Stimulated activated naive B cell treated with anti-CD40 and anti-IgM and Interleukin-4, amounts not matched to agents 10 μg/mL and 1 μg/mL and 100 μg/mL, for 72 hours (primary cell): ENCODE measurements around the gene CFLAR.

Experiments
- ATAC-seq, 2 donors: fragments of 150-1000 bp; cut with Tn5 transposase; replicated peaks; 2 replicates each; pipeline ENCODE4 v1.10.0; 2021; ENCODE audit warnings: moderate library complexity in 1 of 2
- DNase-seq: peaks from one replicate; pipeline ENCODE4 v3.0.0; 2021
- H3K27ac Mint-ChIP-seq: one replicate; pipeline ENCODE4 v1.8.0; 2022; ENCODE audit warnings: mild to moderate bottlenecking, mixed read lengths
- H3K27me3 Mint-ChIP-seq, 2 donors: one replicate each; pipeline ENCODE4 v1.8.0; 2022; ENCODE audit warnings: mixed read lengths in 2 of 2
- H3K36me3 Mint-ChIP-seq, 2 donors: one replicate each; pipeline ENCODE4 v1.8.0; 2022; ENCODE audit warnings: mixed read lengths in 2 of 2, mild to moderate bottlenecking in 1 of 2
- H3K4me1 Mint-ChIP-seq, 2 donors: one replicate each; pipeline ENCODE4 v1.8.0; 2022; ENCODE audit warnings: mixed read lengths in 2 of 2, mild to moderate bottlenecking in 1 of 2
- H3K4me3 Mint-ChIP-seq, 2 donors: one replicate each; pipeline ENCODE4 v1.8.0; 2022; ENCODE audit warnings: mild to moderate bottlenecking in 2 of 2, mixed read lengths in 2 of 2, moderate library complexity in 1 of 2
- H3K9me3 Mint-ChIP-seq, 2 donors: one replicate each; pipeline ENCODE4 v1.8.0; 2022; ENCODE audit warnings: mixed read lengths in 2 of 2, mild to moderate bottlenecking in 1 of 2

The CFLAR gene

GRCh38 chr2:201191132-201191875 lies 75.3 kb downstream of the CFLAR start:
- ATAC-seq (no peak), DNase-seq (no peak)
- Mint-ChIP-seq H3K9me3 (no peaks in the 10 kb centered on the region), H3K27ac (no peak overlapping the region), H3K36me3 (peaks cover 15 to 25% of the 10 kb centered on the region in 2 donors), H3K4me3 (no peak overlapping the region), H3K27me3 (no peaks in the 10 kb centered on the region), H3K4me1 (peaks cover 20 to 35% of the 10 kb centered on the region in 2 donors)

- Mint-ChIP-seq H3K27me3 (no peaks in the 10 kb centered on the region), H3K36me3 (peaks cover 5 to 28% of the 10 kb centered on the region in 2 donors), H3K4me1 (peaks cover 24 to 28% of the 10 kb centered on the region in 2 donors), H3K9me3 (no peaks in the 10 kb centered on the region), H3K4me3 (no peak overlapping the region), H3K27ac (peak overlapping the region; percentile 37)
- DNase-seq (no peak), ATAC-seq (peak; percentile 95 to 98)
Observed at GRCh38 chr2:201194097-201194496, 78.1 kb downstream of the CFLAR start.

DNA sequence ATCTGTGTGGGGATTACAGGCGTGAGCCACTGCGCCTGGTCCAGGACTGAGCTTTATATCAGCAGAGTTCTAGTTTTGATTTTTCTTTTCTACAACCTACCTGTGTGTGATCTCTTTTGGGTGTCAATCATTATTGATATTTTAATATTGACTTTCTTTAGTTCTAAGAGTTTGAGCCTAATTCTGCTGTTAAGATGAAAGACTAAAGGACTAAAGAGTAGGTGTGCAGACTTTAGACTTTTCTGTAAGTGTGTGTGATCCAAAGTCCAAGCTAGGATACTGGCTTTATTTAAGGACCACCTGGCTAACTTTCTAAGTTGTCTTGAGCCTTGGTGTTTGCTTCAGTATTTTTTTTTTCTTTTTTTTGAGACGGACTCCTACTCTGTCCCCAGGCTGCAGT lies 79.4 kb downstream of the CFLAR start:
- DNase-seq (no peak), ATAC-seq (no peak)
- peaks cover 24 to 28% of the 10 kb centered on the region in 2 donors for H3K4me1 Mint-ChIP-seq
- peaks cover 8 to 31% of the 10 kb centered on the region in 2 donors for H3K36me3 Mint-ChIP-seq
- no peak overlapping the region for H3K4me3 Mint-ChIP-seq
- H3K27me3 Mint-ChIP-seq: no peaks in the 10 kb centered on the region
- no peak overlapping the region for H3K27ac Mint-ChIP-seq
- H3K9me3 Mint-ChIP-seq: no peaks in the 10 kb centered on the region

DNA sequence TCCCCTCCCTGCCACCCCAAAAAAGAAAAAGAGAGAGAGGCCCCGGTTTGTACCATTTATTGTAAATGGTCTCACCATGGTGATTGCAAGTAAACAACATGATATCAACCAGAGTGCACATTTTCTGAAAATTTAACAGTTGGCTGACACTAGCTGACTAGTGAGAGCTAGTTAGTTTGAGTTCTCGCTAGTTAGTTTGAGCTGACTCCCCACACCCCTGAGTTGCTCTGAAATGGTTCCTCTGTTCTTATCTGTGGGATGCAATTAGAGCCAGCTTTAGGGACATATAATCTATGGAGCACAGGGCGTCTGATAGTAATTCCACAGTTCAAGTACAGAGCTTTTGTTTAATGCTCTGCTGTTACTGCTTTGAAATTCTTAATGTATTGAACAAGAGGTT lies 80.0 kb downstream of the CFLAR start:
- no peak for DNase-seq
- Mint-ChIP-seq H3K4me3 (no peak overlapping the region), H3K27me3 (no peaks in the 10 kb centered on the region), H3K9me3 (no peaks in the 10 kb centered on the region), H3K36me3 (peaks cover 8 to 31% of the 10 kb centered on the region in 2 donors), H3K4me1 (peaks cover 24 to 28% of the 10 kb centered on the region in 2 donors), H3K27ac (no peak overlapping the region)
- no peak for ATAC-seq

DNA sequence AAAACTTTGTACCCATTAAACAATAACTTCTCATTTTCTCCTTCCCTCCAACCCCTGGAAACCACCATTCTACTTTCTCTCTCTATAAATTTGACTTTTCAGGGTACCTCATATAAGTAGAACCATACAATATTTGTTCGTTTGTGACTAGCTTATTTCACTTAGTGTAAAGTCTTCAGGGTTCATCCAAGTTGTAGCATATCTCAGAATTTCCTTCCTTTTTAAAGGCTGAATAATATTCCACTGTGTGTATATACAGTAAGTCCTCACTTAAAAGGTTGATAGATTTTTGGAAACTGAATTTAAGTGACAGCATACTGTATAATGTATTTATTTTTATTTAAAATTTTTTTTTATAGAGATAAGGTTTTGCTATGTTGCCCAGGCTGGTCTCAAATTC lies 80.8 kb downstream of the CFLAR start:
- no peak overlapping the region for H3K27ac Mint-ChIP-seq

DNA sequence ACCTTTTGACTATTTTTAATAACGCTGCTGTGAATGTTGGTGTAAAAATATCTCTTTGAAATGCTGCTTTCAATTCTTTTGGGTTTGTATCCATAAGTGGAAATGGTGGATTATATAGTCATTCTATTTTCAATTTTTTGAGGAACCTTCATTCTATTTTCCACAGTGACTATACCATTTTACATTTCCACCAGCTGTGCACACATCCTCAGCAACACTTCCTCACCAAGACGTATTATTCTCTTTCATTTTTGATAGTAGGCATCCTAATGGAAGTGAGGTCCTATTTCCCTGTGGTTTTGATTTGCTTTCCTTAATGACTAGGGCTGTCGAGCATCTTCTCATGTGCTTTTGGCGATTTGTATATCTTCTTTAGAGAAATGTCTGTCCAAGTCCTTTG lies 81.8 kb downstream of the CFLAR start:
- Mint-ChIP-seq H3K36me3 (peaks cover 11 to 35% of the 10 kb centered on the region in 2 donors), H3K4me1 (peaks cover 15% of the 10 kb centered on the region in 2 donors), H3K27ac (no peak overlapping the region), H3K9me3 (no peaks in the 10 kb centered on the region), H3K4me3 (no peak overlapping the region), H3K27me3 (no peaks in the 10 kb centered on the region)
- DNase-seq (no peak), ATAC-seq (no peak)

More for the DNA sequence above, 80.8 kb downstream of the CFLAR start:
- DNase-seq (no peak), ATAC-seq (no peak)
- Mint-ChIP-seq H3K4me1 (peaks cover 20% of the 10 kb centered on the region in 2 donors), H3K4me3 (no peak overlapping the region), H3K27me3 (no peaks in the 10 kb centered on the region), H3K36me3 (peaks cover 11 to 35% of the 10 kb centered on the region in 2 donors), H3K9me3 (no peaks in the 10 kb centered on the region)

DNA sequence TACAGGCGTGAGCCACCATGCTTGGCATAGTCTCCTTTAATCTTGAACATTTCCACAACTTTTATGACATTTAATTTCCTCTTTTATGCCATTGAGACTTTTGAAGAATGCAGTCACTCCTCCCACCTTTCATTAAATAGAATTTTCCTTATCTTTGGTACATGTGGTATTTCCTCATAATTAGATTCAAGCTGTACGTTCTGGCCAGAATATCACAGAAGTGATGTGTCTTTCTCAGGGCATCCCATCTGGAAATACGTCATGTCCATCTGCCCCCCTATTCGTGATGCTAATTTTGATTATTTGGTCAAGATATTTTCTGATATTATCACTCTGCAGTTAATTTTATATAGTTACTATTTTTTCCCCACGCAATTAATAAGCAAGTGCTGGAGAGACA lies 83.9 kb downstream of the CFLAR start:
- Mint-ChIP-seq H3K27me3 (no peaks in the 10 kb centered on the region), H3K36me3 (peaks cover 13 to 31% of the 10 kb centered on the region in 2 donors), H3K4me1 (peaks cover 5 to 10% of the 10 kb centered on the region in 2 donors), H3K9me3 (no peaks in the 10 kb centered on the region), H3K27ac (no peak overlapping the region), H3K4me3 (no peak overlapping the region)
- ATAC-seq (no peak), DNase-seq (no peak)

GRCh38 chr2:201200345-201200744 lies 84.4 kb downstream of the CFLAR start:
- ATAC-seq (no peak), DNase-seq (no peak)
- Mint-ChIP-seq H3K9me3 (no peaks in the 10 kb centered on the region), H3K4me3 (no peak overlapping the region), H3K4me1 (peaks cover 10 to 13% of the 10 kb centered on the region in 2 donors), H3K27ac (no peak overlapping the region), H3K36me3 (peaks cover 13 to 31% of the 10 kb centered on the region in 2 donors), H3K27me3 (no peaks in the 10 kb centered on the region)

- H3K9me3 Mint-ChIP-seq: no peaks in the 10 kb centered on the region
- H3K36me3 Mint-ChIP-seq: peaks cover 11 to 27% of the 10 kb centered on the region in 2 donors
- no peak for DNase-seq
- no peak for ATAC-seq
- H3K27me3 Mint-ChIP-seq: no peaks in the 10 kb centered on the region
- H3K4me1 Mint-ChIP-seq: peaks cover 10 to 13% of the 10 kb centered on the region in 2 donors
- no peak overlapping the region for H3K4me3 Mint-ChIP-seq
- H3K27ac Mint-ChIP-seq: no peak overlapping the region
Observed at GRCh38 chr2:201201371-201201770, 85.4 kb downstream of the CFLAR start.

DNA sequence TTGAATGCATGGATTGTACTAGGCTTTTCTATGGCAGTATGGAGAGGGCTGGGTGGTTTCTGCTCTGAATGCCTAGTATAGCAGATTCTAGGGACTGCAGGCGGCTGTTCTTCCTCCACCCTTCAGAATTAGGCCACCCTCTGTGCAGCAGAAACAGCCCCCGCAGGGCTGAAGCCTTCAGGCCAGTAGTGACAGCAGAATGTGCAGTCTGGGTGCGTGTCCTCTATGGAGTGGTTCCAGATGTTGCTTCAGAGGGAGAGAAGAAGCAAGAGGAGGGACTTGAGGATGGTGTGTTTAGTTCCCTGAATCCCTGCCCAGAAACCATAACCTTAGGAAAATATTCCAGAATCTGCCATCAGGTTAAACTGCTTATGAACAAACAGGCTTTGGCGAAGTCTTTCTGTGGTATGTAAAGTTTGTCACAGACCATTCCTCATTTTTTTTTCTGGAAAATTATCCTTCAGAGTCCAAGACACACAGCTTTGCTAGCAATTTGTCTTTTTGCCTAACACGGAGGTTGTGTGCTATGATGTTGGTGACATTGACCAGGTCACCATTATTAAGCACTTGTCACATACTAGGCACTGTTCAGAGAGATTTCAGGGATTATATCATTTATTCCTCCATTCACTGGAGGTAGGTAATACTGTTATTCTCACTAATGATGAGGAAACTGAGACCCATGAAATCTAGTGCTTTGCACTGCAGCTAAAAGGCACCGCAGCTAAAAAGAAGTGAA lies 88.1 kb downstream of the CFLAR start:
- DNase-seq (no peak), ATAC-seq (no peak)
- no peak overlapping the region for H3K27ac Mint-ChIP-seq
- H3K36me3 Mint-ChIP-seq: peaks cover 11 to 26% of the 10 kb centered on the region in 2 donors
- peaks cover 18 to 21% of the 10 kb centered on the region in 2 donors for H3K4me1 Mint-ChIP-seq
- no peak overlapping the region for H3K4me3 Mint-ChIP-seq
- no peaks in the 10 kb centered on the region for H3K9me3 Mint-ChIP-seq
- H3K27me3 Mint-ChIP-seq: no peaks in the 10 kb centered on the region

GRCh38 chr2:201204655-201205514 lies 88.9 kb downstream of the CFLAR start:
- no peak for ATAC-seq

GRCh38 chr2:201205515-201205849 lies 89.5 kb downstream of the CFLAR start:
- Mint-ChIP-seq H3K27ac (no peak overlapping the region), H3K9me3 (no peaks in the 10 kb centered on the region), H3K4me1 (peaks cover 28 to 35% of the 10 kb centered on the region in 2 donors), H3K4me3 (no peak overlapping the region), H3K36me3 (peaks cover 9 to 29% of the 10 kb centered on the region in 2 donors), H3K27me3 (no peaks in the 10 kb centered on the region)
- ATAC-seq (no peak), DNase-seq (no peak)

More at GRCh38 chr2:201204655-201205514, 88.9 kb downstream of the CFLAR start:
- Mint-ChIP-seq H3K4me1 (peaks cover 23 to 29% of the 10 kb centered on the region in 2 donors), H3K27ac (no peak overlapping the region), H3K27me3 (no peaks in the 10 kb centered on the region), H3K9me3 (no peaks in the 10 kb centered on the region), H3K4me3 (no peak overlapping the region), H3K36me3 (peaks cover 10 to 30% of the 10 kb centered on the region in 2 donors)
- DNase-seq: no peak

- Mint-ChIP-seq H3K27ac (peak overlapping the region; percentile 56), H3K36me3 (peaks cover 4 to 29% of the 10 kb centered on the region in 2 donors)
Observed at GRCh38 chr2:201208563-201209252, 92.7 kb downstream of the CFLAR start.

DNA sequence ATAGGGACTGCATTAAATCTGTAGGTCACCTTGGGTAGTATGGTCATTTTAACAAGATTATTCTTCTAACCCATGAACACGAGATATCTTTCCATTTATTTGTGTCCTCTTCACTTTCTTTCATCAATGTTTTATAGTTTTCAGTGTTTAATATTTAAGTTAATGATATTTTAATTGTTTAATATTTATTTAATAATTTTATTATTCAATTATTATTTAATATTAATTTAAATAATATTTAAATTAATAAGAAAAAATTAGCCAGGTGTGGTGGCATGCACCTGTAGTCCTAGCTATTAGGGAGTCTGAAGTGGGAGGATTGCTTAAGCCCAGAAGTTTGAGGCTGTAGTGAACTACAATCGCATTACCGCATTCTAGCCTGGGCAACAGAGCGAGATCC lies 100.0 kb downstream of the CFLAR start:
- no peak for DNase-seq
- peaks cover 10 to 20% of the 10 kb centered on the region in 2 donors for H3K4me1 Mint-ChIP-seq

More at GRCh38 chr2:201208563-201209252, 92.7 kb downstream of the CFLAR start:
- Mint-ChIP-seq H3K9me3 (no peaks in the 10 kb centered on the region), H3K27me3 (no peaks in the 10 kb centered on the region), H3K4me1 (peaks cover 27 to 43% of the 10 kb centered on the region in 2 donors), H3K4me3 (peak overlapping the region in 1 of 2 donors; percentile 5)
- ATAC-seq: peak; percentile 96 to 97
- peak; percentile 63 for DNase-seq

More for the DNA sequence above, 100.0 kb downstream of the CFLAR start:
- Mint-ChIP-seq H3K27ac (no peak overlapping the region), H3K4me3 (no peak overlapping the region), H3K9me3 (no peaks in the 10 kb centered on the region), H3K36me3 (peaks cover 9 to 14% of the 10 kb centered on the region in 2 donors), H3K27me3 (no peaks in the 10 kb centered on the region)
- no peak for ATAC-seq
